Measurements from ENCODE around the gene CHST14. TPM values are rescaled to one million over a fixed set of nuclear protein-coding genes. Genes with fewer than 3 reads are reported as not detected.
A peak's percentile ranks its signal among the peaks of the same experiment; 100 is the strongest.

Gene CHST14
- total RNA-seq, 1 experiment from 2014 or later, result 12.4 TPM

- DNase-seq (ENCODE audit: extremely low read depth, low read depth), result no peak
Measured at GRCh38 chr15:40486066-40486770, 15.4 kb downstream of the CHST14 start.

GRCh38 chr15:40487816-40488682 lies 17.3 kb downstream of the CHST14 start:
- DNase-seq (ENCODE audit: extremely low read depth, low read depth), result no peak

GRCh38 chr15:40489274-40490175 lies 18.7 kb downstream of the CHST14 start:
- DNase-seq (ENCODE audit: extremely low read depth, low read depth), result no peak

GRCh38 chr15:40493089-40493840 lies 22.5 kb downstream of the CHST14 start:
- no peak for DNase-seq (ENCODE audit: extremely low read depth, low read depth)

- no peak for DNase-seq (ENCODE audit: extremely low read depth, low read depth)
Measured at GRCh38 chr15:40495516-40495915, 24.7 kb downstream of the CHST14 start.

GRCh38 chr15:40498418-40498817 lies 27.6 kb downstream of the CHST14 start:
- DNase-seq (ENCODE audit: extremely low read depth, low read depth), result no peak

- no peak for DNase-seq (ENCODE audit: extremely low read depth, low read depth)
Measured at GRCh38 chr15:40498891-40499290, 28.1 kb downstream of the CHST14 start.

GRCh38 chr15:40499931-40500330 lies 29.1 kb downstream of the CHST14 start:
- DNase-seq (ENCODE audit: extremely low read depth, low read depth), result no peak

GRCh38 chr15:40500568-40501330 lies 30.0 kb downstream of the CHST14 start:
- no peak for DNase-seq (ENCODE audit: extremely low read depth, low read depth)

GRCh38 chr15:40501487-40501886 lies 30.7 kb downstream of the CHST14 start:
- DNase-seq (ENCODE audit: extremely low read depth, low read depth), result no peak

- DNase-seq (ENCODE audit: extremely low read depth, low read depth), result peak; percentile 70
Measured at GRCh38 chr15:40506964-40507571, 36.3 kb downstream of the CHST14 start.

GRCh38 chr15:40508216-40508615 lies 37.4 kb downstream of the CHST14 start:
- DNase-seq (ENCODE audit: extremely low read depth, low read depth), result no peak

GRCh38 chr15:40510201-40510600 lies 39.4 kb downstream of the CHST14 start:
- no peak for DNase-seq (ENCODE audit: extremely low read depth, low read depth)

GRCh38 chr15:40511093-40511471 lies 40.3 kb downstream of the CHST14 start:
- DNase-seq (ENCODE audit: extremely low read depth, low read depth), result no peak

- DNase-seq (ENCODE audit: extremely low read depth, low read depth), result peak; percentile 53
Measured at GRCh38 chr15:40511472-40512133, 40.8 kb downstream of the CHST14 start.

- DNase-seq (ENCODE audit: extremely low read depth, low read depth), result no peak
Measured at GRCh38 chr15:40512440-40512839, 41.7 kb downstream of the CHST14 start.

- no peak for DNase-seq (ENCODE audit: extremely low read depth, low read depth)
Measured at GRCh38 chr15:40513609-40514008, 42.8 kb downstream of the CHST14 start.

GRCh38 chr15:40516322-40516721 lies 45.5 kb downstream of the CHST14 start:
- no peak for DNase-seq (ENCODE audit: extremely low read depth, low read depth)
